Ovary (tissue), 3 donors: Measurements from ENCODE around the gene TNK2.

Source experiments
- CTCF ChIP-seq, 3 donors: fragments of 450-650 bp in 2 of 3; fragments of 200-600 bp in 1 of 3; IDR thresholded peaks; one replicate each; pipeline versions ENCODE4 v1.5.1 to v1.8.0; 2016 to 2022; ENCODE audit warnings: antibody characterized with exemption in 3 of 3, mild to moderate bottlenecking in 1 of 3
- EP300 ChIP-seq: sonication (generic); formaldehyde crosslinking; IDR thresholded peaks from one replicate; pipeline ENCODE4 v1.6.1; 2017; ENCODE audit warnings: antibody characterized with exemption
- POLR2A ChIP-seq: fragments of 450-650 bp; IDR thresholded peaks from one replicate; pipeline ENCODE4 v1.6.1; 2017; ENCODE audit warnings: antibody characterized with exemption, mild to moderate bottlenecking, moderate library complexity
- donor health status: DM: no; HTN: no; CAD: no.

- TF ChIP-seq CTCF (IDR thresholded peaks at IDR 0.05) (no peak), EP300 (no peak), POLR2A (no peak)
Measured at GRCh38 chr3:195829897-195830254, 78.5 kb downstream of the TNK2 start.
